GM19372 (cell line): Measurements from ENCODE around the gene COLGALT1.
"Not testable (repeated sequence)": the region's sequence is repeated elsewhere in the genome, so short reads cannot be mapped to it uniquely, and the experiment has no call there.

Experiments used
- ATAC-seq: cut with Tn5 transposase; IDR thresholded peaks from one replicate; pipeline ENCODE4 v1.9.1; 2021; ENCODE audit warnings: mild to moderate bottlenecking, low read depth, moderate library complexity; ENCODE audit not compliant: unreplicated experiment

COLGALT1 gene

DNA sequence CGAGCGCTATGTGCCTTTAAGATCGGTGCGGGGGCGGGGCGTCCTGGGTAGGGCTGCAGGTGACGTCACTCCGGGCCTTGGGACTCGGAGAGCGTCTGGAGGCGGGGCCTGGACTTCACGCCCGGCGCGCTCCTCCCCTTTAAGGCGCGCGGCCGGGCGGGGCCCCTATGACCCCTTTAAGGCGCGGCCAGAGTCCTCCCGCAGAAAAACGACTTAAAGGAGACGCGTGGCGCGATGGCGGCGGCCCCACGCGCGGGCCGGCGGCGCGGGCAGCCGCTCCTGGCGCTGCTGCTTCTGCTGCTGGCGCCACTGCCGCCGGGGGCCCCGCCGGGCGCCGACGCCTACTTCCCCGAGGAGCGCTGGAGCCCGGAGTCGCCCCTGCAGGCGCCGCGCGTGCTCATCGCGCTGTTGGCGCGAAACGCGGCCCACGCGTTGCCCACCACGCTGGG lies at the start of gene COLGALT1:
Gene COLGALT1, plus strand, starts transcription at position 170 of the 449 bp plus-strand sequence. Its CDS starts 65 bp downstream, at position 235.
- ATAC-seq = peak; percentile 93

DNA sequence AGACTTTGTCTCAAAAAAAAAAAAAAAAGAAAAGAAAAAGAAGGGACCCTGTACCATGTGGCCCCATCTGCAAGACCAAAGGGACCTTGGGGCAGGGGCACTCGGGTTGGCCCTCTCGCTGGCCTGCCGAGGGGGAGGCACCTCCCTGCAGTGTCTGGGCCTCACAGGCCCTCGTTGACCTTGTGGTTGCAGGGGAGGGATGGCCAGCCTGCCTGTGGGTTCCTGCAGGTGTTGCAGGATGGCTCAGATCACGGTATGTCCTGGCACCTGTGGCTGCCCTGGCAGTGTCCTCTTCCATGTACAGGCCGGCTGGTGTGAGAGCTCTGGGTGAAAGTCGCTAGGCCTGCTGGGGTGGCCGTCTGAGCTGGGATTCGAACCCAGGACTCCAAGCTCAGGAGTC lies 48.7 kb upstream of the COLGALT1 start:
- no peak for ATAC-seq

DNA sequence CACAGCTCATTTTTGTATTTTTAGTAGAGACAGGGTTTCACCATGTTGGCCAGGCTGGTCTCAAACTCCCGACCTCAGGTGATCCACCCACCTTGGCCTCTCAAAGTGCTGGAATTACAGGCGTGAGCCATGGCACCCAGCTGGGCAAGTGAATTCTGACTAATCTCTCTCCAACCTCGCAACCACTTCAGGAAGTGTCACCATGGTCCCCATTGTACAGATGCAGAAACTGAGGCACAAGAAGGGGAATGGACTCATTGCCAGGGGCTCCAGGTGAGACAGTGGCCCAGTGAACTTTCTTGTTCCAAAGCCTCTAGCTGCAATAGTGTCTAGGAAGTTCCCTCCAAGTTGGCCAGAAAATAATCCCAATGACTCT lies 46.9 kb upstream of the COLGALT1 start:
- not testable (repeated sequence) for ATAC-seq

DNA sequence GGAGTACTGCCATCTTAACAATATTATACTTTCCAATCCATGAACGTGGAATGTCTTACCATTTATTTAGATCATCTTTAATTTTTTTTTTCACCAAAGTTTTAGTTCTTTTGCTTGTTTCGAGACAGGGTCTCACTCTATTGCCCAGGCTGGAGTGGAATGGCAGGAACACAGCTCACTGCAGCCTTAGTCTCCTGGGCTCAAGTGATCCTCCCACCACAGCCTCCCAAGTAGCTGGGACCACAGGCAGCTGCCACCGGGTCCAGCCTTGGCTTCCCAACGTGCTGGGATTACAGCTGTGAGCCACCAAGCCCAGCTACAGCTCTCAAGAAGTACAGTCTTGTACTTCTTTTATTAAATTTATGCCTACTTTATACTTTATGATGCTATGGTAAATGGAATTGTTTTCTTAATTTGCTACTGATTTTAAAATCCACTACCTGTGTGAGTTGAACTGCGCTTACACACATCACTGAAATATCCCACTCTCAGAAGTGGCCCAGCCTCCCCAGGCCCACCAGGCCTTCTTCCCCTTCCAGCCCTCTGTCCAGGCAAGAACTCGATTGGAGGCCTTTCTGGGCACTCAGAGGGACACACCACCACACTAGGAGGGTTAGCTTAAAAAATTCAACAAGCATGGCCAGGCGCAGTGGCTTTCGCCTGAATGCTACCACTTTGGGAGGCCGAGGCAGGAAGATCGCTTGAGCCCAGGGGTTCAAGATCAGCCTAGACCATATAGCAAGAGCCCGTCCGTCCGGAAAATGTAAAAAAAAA lies 45.0 kb upstream of the COLGALT1 start:
- ATAC-seq = no peak

DNA sequence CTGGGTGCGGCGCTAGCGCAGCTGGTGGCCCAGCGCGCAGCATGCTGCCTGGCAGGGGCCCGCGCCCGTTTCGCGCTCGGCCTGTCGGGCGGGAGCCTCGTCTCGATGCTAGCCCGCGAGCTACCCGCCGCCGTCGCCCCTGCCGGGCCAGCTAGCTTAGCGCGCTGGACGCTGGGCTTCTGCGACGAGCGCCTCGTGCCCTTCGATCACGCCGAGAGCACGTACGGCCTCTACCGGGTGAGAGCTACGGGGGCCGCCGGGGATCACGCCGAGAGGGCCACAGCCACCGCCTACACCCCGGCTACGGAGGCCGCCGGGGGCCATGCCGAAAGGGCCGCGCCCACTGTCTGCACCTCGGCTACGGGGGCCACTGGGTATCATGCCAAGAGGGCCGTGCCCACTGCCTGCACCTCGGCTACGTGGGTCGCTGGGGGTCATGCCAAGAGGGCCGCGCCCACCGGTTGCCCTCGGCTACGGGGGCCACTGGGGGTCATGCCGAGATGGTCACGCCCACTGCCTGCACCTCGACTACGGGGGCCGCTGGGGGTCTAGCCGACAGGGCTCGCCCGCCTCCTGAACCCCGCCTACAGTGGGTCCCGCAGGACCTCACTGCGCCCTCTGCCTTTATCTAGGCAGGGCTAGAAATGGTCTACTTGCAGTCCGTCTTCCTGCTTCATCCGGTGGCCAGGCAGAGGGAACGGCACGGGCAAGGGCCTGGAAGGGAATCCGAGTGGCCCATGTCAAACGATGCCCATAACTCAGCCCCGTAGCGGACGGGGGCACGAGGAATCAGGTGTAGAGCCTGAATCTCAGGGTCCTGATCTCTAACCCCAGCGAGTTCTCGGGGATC lies 43.5 kb upstream of the COLGALT1 start:
- peak; percentile 50 for ATAC-seq

DNA sequence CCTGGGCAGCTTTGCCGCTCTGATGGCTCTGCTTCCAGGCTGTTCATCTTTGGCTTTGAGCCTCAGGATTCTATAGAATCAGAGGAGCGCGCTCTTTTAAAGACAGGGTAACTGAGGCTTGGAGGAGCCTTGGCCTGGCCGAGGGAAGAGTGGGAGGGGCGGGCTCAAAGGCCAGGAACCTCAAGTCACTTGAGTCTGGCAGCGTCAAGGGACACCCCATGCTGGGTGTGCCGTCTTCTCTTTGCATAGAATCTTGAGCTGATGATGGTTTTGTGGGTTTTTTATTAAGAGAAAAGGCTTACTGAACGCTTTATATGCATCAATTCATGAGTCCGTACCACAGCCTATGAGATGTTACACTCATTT lies 42.9 kb upstream of the COLGALT1 start:
- ATAC-seq = peak; percentile 1

DNA sequence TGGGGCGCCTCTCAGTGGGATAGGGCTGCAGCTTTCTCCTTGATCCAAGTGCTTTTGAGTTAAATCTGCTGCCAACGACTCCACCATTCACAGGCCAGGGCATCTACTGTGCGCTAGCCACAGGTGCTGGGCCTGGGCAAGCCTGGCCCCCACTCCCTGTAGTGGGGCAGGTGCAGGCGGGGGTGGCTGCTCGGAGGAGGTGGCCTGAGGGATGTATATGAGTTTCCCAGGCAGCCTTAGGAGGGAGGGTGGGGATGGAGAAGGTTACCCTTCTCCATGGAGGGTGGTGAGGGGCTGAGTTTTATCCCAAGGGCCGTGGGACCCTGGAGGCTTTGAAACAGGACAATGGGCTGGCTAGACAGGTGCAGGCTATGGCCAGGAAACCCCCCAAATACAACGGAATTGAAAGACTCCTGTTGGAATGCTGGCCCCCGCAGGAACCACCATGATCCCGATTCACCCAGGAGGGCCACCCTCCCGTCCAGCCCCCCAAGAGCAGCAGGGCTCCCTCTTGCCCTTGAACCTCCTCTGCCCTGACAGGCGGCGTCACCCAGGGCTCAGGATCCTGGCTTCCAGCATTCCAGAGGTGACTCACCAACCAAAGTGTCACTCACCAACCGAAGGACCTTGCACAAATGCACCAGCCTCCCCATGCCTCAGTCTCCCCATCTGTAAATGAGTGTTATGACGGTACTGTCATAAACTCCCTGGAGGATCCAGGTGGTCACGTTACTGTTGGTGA lies 39.9 kb upstream of the COLGALT1 start:
- ATAC-seq = no peak

DNA sequence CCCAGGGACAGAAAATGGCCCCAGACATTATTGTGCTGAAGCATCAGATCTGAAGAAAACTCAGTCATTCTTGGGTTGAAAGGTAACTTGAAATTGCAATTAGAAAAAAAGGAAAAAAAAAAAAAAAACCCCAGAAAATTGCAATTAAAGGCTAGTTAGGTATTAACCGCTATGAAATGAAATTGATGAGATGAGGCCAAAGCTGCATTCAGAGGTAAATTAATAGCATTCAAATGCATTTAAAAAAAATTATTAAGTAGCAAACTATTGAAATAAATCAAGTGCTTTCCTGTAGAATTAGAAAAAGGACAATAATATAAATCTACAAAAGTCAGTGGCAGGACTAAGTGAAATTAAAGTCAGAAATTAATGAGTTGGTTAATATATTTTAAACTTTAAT lies 37.6 kb upstream of the COLGALT1 start:
- no peak for ATAC-seq

DNA sequence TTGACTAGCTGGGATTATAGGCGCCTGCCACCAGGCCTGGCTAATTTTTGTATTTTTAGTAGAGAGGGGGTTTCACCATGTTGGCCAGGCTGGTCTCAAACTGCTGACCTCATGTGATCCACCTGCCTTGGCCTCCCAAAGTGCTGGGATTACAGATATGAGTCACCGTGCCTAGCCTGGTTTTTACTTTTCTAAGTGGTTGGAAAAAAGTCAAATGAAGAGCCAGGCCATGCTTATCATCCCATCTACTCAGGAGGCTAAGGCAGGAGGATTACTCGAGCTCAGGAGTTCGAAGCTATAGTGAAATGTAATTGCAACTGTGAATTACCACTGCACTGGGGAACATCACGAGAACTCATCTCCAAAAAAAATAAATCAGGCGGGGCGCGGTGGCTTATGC lies 36.8 kb upstream of the COLGALT1 start:
- ATAC-seq = not testable (repeated sequence)

DNA sequence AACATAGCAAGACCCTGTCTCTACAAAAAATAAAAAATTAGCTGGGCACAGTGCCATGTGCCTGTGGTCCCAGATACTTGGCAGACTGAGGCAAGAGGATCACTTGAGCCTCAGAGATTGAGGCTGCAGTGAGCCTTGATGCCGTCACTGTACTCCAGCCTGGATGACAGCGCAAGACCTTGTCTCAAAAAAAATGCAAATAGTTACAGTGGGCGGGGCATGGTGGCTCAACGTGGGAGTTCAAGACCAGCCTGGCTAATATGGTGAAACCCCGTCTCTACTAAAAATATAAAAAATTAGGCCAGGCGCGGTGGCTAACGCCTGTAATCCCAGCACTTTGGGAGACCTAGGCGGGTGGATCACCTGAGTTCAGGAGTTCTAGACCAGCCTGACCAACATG lies 35.5 kb upstream of the COLGALT1 start:
- no peak for ATAC-seq

DNA sequence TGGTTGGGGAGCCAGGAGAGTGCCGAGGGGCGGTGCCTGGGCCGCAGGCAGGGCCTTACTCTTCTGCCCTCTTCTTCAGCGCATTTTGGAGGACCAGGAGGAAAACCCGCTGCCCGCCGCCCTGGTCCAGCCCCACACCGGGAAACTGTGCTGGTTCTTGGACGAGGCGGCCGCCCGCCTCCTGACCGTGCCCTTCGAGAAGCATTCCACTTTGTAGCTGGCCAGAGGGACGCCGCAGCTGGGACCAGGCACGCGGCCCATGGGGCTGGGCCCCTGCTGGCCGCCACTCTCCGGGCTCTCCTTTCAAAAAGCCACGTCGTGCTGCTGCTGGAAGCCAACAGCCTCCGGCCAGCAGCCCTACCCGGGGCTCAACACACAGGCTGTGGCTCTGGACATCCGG lies 34.6 kb upstream of the COLGALT1 start:
- ATAC-seq = no peak

DNA sequence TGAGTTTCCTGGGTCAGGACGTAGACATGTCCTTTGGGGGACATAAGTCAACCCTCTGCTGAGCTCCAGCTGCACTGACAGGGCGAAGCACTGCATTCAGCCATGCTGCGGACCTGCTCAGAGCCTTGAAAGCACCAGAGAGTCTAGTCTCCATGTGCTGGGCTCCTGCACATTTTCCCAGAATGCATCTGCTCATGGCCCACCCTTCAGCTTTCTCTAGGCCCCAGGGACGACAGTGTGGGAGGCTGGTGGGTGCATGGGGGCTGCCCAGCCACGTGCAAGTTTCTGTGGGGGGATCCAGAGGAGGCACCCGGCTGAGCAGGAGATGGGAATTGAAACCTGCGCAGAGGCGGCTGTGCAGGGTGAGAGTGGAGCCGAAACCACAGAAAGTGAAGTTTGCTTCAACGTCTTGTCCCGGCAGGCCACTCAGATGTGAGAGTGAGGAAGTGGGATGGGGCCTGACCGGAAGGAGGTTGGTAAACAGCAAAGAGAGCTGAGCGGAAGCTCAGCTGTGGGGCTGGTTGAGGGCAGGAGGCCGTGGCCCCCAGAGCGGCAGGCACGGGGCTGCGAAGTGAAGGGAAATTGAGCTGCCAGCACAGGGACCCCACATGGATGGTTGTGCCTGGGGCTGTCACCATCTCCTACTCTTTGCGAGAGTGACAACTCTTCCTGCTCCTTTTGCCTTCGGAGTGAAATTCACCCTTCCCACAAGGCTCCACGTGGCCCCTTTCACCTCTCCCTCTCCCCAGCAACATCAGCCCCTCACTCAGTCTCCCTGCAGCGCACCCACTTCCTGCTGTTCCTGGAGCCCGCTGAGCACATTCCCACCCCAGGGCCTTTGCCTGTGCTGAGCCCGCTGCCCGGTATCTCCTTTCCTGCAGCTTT lies 32.2 kb upstream of the COLGALT1 start:
- peak; percentile 76 for ATAC-seq

DNA sequence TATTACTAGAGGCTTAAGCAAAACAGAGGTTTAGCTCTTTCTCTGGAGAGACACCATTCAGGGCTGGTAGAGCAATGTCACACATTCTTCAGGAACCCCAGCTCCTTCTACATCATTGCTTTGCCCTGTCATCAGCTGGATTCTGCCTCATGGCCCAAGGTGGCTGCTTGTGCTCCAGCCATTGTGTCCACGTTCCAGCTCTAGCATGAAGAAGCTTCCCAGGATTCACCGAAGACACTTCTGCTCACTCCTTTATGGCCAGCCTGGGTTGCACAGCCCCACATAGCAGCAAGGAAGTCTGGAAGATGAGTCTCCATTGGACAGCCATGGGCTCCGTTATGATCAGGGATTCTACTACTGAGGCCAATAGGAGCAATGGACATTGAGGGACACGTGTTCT lies 30.8 kb upstream of the COLGALT1 start:
- no peak for ATAC-seq

DNA sequence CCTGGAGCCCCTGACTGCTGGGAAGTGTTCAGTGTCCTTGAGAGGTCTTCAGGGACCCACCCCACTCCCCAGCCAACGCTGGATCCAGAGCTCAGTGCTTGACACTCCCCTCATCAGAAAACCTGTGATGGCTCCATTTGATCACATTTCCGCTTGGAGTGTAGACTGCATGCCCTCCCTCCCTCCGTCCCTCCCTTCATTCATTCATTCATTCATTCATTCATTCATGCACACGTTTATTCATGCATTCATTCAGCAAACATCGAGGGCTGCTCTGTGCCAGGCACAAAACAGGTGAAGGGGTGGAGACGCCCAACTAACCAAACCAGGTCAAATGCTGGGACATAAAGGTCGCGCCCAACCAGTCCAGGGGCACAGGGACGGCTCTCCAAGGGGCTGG lies 30.3 kb upstream of the COLGALT1 start:
- no peak for ATAC-seq

DNA sequence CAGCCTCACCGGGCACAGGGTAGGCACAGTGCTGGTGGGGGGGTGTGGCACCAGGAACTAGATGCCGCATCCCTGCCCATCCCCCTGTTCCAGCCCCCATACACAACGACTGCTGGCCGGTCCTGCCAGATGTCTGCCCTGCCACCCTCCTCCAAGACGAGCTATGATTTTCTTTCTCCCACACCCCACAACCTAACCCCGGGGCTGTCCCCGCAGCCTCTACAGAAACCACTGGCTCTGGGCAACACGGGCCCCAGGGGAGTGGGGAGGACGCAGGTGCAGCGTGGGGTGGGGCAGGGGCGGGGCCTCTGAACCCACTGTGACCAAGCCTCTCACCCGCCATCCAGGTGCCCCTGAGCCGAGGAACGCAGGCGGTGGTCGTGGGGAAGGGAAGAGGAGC lies 28.5 kb upstream of the COLGALT1 start:
- no peak for ATAC-seq

DNA sequence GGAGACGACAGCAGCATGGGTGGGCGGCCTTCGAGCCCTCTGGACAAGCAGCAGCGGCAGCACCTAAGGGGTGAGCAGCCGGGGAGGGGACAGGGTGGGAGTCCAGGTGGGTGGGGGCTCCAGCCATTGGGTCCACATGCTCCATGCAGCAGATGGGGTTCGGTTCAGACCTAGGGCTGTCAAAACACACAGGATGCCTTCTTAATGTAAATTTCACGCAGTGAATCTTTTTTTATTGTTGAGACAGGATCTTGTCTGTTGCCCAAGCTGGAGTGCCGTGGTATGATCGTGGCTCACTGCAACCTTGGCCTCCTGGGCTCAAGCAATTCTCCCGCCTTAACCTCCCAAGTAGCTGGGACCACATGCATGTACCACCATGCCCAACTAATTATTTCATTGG lies 28.1 kb upstream of the COLGALT1 start:
- no peak for ATAC-seq

DNA sequence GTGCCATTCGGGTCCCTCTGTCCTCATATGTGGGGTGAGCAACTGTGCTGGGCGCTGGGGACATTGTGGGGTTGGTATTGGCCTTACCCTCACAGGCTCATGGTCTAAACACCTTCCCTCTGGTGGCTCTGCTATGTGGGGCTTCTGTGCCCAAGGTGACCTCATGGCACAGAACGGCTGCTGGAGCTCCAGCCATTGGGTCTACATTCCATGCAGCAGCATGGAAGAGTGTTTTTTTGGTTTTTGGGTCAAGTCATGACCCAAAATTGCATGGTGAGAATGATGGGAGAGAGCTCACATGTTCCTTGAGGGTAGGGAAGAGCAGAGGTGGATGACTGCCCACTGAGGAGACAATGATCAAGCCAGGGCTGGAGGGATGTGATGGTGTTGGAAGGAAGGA lies 26.8 kb upstream of the COLGALT1 start:
- no peak for ATAC-seq

DNA sequence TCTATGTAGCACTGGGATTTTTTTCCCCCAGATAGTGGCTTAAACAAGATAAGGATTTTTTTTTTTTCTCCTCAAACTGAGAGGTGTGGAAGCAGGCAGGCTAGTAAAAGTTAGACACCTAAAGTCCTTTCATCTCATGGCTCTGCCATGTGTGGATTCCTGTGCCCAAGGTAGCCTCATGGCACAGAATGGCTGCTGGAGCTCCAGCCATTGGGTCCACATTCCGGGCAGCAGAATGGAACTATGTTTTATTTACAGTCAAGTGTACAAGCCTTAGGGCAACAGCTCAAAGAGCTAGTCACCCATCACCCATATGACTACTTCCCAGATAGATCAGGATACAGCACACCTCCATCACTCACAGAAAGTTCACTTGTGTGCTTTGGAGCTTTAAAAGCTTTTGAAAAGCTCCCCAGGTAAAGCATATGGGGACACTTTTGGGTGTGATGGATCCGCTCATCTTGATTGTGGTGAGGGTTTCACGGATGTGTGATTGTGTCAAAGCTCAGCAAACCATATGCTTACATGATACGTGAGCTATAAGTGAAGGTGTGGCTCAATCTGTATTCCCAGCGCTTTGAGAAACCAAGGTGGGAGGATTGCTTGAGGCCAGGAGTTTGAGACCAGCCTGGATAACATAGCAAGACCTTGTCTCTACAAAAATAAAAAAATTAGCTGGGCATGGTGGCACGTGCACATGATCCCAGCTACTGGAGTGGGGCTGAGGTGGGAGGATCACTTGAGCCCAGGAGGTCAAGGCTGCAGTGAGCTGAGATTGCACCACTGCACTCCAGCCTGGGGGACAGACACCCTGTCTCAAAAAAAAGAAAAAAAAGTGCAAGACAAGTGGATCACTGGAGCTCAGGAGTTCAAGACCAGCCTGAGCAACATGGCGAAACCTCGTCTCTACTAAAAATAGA lies 25.9 kb upstream of the COLGALT1 start:
- ATAC-seq = no peak

DNA sequence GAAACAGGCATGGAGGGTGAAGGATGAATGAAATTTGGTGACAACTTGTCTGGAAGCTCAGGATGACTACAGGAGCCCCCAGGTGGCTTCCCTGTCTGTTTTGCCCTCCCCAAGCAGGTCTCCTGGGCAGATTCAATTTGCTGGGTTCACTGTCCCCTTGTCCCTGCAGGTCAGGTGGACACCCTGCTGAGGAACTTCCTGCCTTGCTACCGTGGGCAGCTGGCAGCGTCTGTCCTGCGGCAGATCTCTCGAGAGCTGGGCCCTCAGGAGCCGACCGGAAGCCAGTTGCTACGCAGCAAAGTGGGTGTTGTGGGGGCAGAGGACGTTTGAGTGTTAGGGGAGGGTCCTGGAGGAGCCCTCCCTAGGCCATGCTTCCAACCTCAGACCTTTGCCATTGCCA lies 24.9 kb upstream of the COLGALT1 start:
- ATAC-seq = no peak
